ENCODE data around the gene C1GALT1C1L. TPM values are rescaled to one million over a fixed set of nuclear protein-coding genes. Genes with fewer than 3 reads are reported as not detected.
"Not testable (repeated sequence)": the region's sequence is repeated elsewhere in the genome, so short reads cannot be mapped to it uniquely, and the experiment has no call there.

The C1GALT1C1L gene
- total RNA-seq, 6 experiments from 2014 or later: 0.37 TPM; not detected in 5

DNA sequence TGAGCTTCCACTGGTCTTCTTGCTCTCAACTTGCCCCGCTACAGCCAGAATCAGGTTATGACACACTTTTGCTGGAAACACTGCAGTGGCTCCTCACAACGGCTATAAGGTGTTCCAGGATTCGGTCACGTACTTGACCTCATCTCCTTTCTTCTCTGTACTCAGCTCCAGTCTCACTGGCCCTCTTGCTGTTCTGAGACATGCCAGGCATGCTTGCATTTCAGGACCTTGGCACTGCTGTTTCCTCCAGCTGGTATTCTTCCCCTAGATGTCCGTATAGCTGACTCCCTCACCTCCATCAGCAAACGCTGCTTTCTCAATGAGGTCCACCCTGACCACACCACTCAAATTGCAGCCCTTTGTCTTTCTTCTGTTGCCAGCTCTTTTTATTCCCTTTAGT is 31.9 kb upstream of the C1GALT1C1L start:
- ATAC-seq (no peak), DNase-seq (no peak)
- no peaks in the 10 kb centered on the region for H3K36me3 ChIP-seq
- H3K9me3 ChIP-seq: no peaks in the 10 kb centered on the region
- no peaks in the 10 kb centered on the region for H3K4me1 ChIP-seq
- H3K27ac ChIP-seq: no peak overlapping the region
- H3K4me3 ChIP-seq: no peak overlapping the region
- intact Hi-C loops (cut with DNase I): no loop called here
- no peaks in the 10 kb centered on the region for H3K27me3 ChIP-seq
- WGBS (ENCODE audit: insufficient coverage, low coverage, low lambda C conversion rate, missing lambda C conversion rate): 82% methylated on average over 6 of the region's 6 CpGs
- TF ChIP-seq CTCF (IDR thresholded peaks at IDR 0.05) (no peak), POLR2A (IDR thresholded peaks at IDR 0.05) (no peak)

DNA sequence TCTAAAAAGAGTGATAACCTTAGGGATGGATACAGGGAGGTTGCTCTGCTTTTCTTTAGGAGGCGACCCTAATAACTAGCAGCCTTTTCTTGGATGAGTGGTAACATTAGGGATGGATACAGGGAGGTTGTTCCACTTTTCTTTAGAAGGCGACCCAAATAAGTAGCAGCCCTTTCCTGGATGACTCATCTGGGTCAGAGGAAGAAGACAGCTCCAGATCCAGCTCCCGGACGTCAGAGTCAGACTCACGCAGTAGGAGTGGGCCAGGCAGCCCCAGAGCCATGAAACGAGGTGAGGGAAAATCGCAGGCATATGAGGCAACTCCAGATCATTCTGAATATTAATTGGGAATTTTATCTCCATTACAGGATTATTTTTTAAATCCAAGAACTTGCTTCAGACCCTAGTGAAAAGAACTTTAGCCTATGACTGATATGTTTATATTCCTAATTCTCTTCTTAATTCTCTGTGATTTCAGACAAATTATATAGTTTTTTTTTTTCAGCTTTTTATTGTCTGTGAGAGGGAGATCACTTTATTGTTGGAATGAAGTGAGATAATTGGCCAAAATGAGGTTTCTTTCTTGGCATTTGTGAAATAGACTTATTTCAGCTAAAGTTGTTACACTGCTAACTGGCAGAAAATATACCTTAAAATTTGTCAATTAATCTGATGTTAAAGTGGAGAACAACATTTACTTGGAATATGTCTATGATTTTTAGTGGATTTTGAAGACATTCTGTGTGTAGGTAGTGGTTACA is 31.2 kb upstream of the C1GALT1C1L start:
- DNase-seq (peak in 1 of 3 donors; percentile 28), ATAC-seq (peak; percentile 40 to 78 (median 67))
- no peaks in the 10 kb centered on the region for H3K9me3 ChIP-seq
- H3K27ac ChIP-seq: no peak overlapping the region
- TF ChIP-seq CTCF (IDR thresholded peaks at IDR 0.05) (no peak), POLR2A (IDR thresholded peaks at IDR 0.05) (no peak)
- H3K27me3 ChIP-seq: no peaks in the 10 kb centered on the region
- intact Hi-C loops (cut with DNase I): no loop called here
- no peak overlapping the region for H3K4me3 ChIP-seq
- 54% methylated on average over 4 of the region's 7 CpGs for WGBS (ENCODE audit: insufficient coverage, low coverage, low lambda C conversion rate, missing lambda C conversion rate)
- no peaks in the 10 kb centered on the region for H3K4me1 ChIP-seq
- no peaks in the 10 kb centered on the region for H3K36me3 ChIP-seq

- Histone ChIP-seq H3K27me3 (no peaks in the 10 kb centered on the region), H3K4me3 (no peak overlapping the region), H3K36me3 (no peaks in the 10 kb centered on the region), H3K9me3 (no peaks in the 10 kb centered on the region), H3K27ac (no peak overlapping the region), H3K4me1 (no peaks in the 10 kb centered on the region)
- ATAC-seq (no peak), DNase-seq (no peak)
- TF ChIP-seq CTCF (IDR thresholded peaks at IDR 0.05): no peak
- no peak for TF ChIP-seq POLR2A (IDR thresholded peaks at IDR 0.05)
- intact Hi-C loops (cut with DNase I): no loop called here
Observed at GRCh38 chr2:43701111-43701510, 24.9 kb upstream of the C1GALT1C1L start.

GRCh38 chr2:43699761-43700160 is 23.5 kb upstream of the C1GALT1C1L start:
- Histone ChIP-seq H3K4me1 (no peaks in the 10 kb centered on the region), H3K27me3 (no peaks in the 10 kb centered on the region), H3K4me3 (no peak overlapping the region), H3K9me3 (no peaks in the 10 kb centered on the region), H3K36me3 (no peaks in the 10 kb centered on the region), H3K27ac (no peak overlapping the region)
- DNase-seq (no peak), ATAC-seq (no peak)
- intact Hi-C loops (cut with DNase I): no loop called here
- TF ChIP-seq POLR2A (IDR thresholded peaks at IDR 0.05): no peak
- no peak for TF ChIP-seq CTCF (IDR thresholded peaks at IDR 0.05)
- 36% methylated on average over 3 of the region's 3 CpGs for WGBS (ENCODE audit: insufficient coverage, low coverage, low lambda C conversion rate, missing lambda C conversion rate)

GRCh38 chr2:43698140-43698539 is 21.9 kb upstream of the C1GALT1C1L start:
- H3K27ac ChIP-seq; intact Hi-C loops (cut with DNase I); ATAC-seq; H3K4me1 ChIP-seq; H3K4me3 ChIP-seq; H3K36me3 ChIP-seq; H3K9me3 ChIP-seq; DNase-seq; H3K27me3 ChIP-seq: not testable (repeated sequence)
- 86% methylated on average over 6 of the region's 6 CpGs for WGBS (ENCODE audit: insufficient coverage, low coverage, low lambda C conversion rate, missing lambda C conversion rate)
